LNCaP clone FGC (cell line): ENCODE measurements around the gene CDYL2.

ENCODE experiments used
- DNase-seq: peaks from one replicate; pipeline ENCODE4 v3.0.0-alpha.2; 2011; ENCODE audit warnings: low read depth
- H3K4me3 ChIP-seq: 2 replicates; pipeline ENCODE4 v1.5.1; 2011; ENCODE audit warnings: mild to moderate bottlenecking, low read depth, low read length, control low read depth
- CTCF ChIP-seq: IDR thresholded peaks from 2 replicates; pipeline ENCODE4 v1.5.1; 2012; ENCODE audit warnings: mild to moderate bottlenecking; ENCODE audit not compliant: control insufficient read depth, insufficient read depth; ENCODE audit errors: extremely low read depth

The CDYL2 gene

GRCh38 chr16:80691111-80691741 is 113.2 kb downstream of the CDYL2 start:
- no peak overlapping the region for H3K4me3 ChIP-seq
- DNase-seq, result no peak

GRCh38 chr16:80689487-80689886 is 114.9 kb downstream of the CDYL2 start:
- DNase-seq, result no peak
- no peak for TF ChIP-seq CTCF
- no peak overlapping the region for H3K4me3 ChIP-seq

More at GRCh38 chr16:80691111-80691741, 113.2 kb downstream of the CDYL2 start:
- TF ChIP-seq CTCF, result no peak

GRCh38 chr16:80687606-80688005 is 116.8 kb downstream of the CDYL2 start:
- TF ChIP-seq CTCF, result no peak
- H3K4me3 ChIP-seq, result no peak overlapping the region
- DNase-seq, result no peak

- no peak for TF ChIP-seq CTCF
- DNase-seq, result no peak
- H3K4me3 ChIP-seq, result no peak overlapping the region
These were observed 119.5 kb downstream of the CDYL2 start for GRCh38 chr16:80684906-80685305.

GRCh38 chr16:80684136-80684765 is 120.1 kb downstream of the CDYL2 start:
- H3K4me3 ChIP-seq, result no peak overlapping the region
- no peak for DNase-seq
- no peak for TF ChIP-seq CTCF

- TF ChIP-seq CTCF, result no peak
- H3K4me3 ChIP-seq, result no peak overlapping the region
- no peak for DNase-seq
These were observed 120.8 kb downstream of the CDYL2 start for GRCh38 chr16:80683646-80684045.

GRCh38 chr16:80682421-80683070 is 121.9 kb downstream of the CDYL2 start:
- no peak overlapping the region for H3K4me3 ChIP-seq
- DNase-seq, result no peak
- no peak for TF ChIP-seq CTCF
